H1 (cell line): ENCODE results near the gene SMAGP. TPM values are rescaled to one million over a fixed set of nuclear protein-coding genes. Genes with fewer than 3 reads are reported as not detected.

Experiments used
- CTCF ChIA-PET: fragments of 300-600 bp; sonication (Branson Sonifier 250); formaldehyde crosslinking; loops from one replicate; lab custom pipeline; 2021; ENCODE audit not compliant: partially characterized antibody; lab: Charles Lee
- POLR2A ChIA-PET: fragments of 300-600 bp; sonication (Branson Sonifier 250); formaldehyde crosslinking; loops from one replicate; lab custom pipeline; 2021; ENCODE audit warnings: inconsistent platforms; ENCODE audit not compliant: partially characterized antibody; lab: Charles Lee
- DNase-seq, 2 experiments: peaks; one replicate each; pipeline versions ENCODE4 v3.0.0 to v3.0.0-alpha.2; 2010 to 2022; ENCODE audit warnings: low spot score in 2 of 2, low read depth in 1 of 2, mixed read lengths in 1 of 2
- FAIRE-seq: peaks from 2 replicates; lab custom pipeline; 2011; peaks lifted over from hg19 to GRCh38; lab: Jason Lieb, UNC
- H2AFZ ChIP-seq: 2 replicates; pipeline ENCODE4 v1.8.1; 2012; ENCODE audit warnings: low read length, inconsistent platforms
- H2AK5ac ChIP-seq: 2 replicates; pipeline ENCODE4 v1.6.1; 2013; ENCODE audit warnings: low read depth, low read length
- H2BK120ac ChIP-seq: replicated peaks from 2 replicates; pipeline ENCODE3; 2013; ENCODE audit warnings: low read depth, low read length, inconsistent platforms
- H2BK12ac ChIP-seq: 2 replicates; pipeline ENCODE4 v1.6.1; 2013; ENCODE audit warnings: low read depth, low read length
- H2BK15ac ChIP-seq: 2 replicates; pipeline ENCODE4 v1.6.1; 2013; ENCODE audit warnings: low read length
- H2BK20ac ChIP-seq: 2 replicates; pipeline ENCODE4 v1.6.1; 2013; ENCODE audit warnings: low read length
- H2BK5ac ChIP-seq: 2 replicates; pipeline ENCODE4 v1.6.1; 2013; ENCODE audit warnings: low read depth, low read length
- H3K14ac ChIP-seq: 2 replicates; pipeline ENCODE4 v1.6.1; 2013; ENCODE audit warnings: inconsistent platforms; ENCODE audit not compliant: insufficient read length
- H3K18ac ChIP-seq: 2 replicates; pipeline ENCODE4 v1.6.1; 2013; ENCODE audit warnings: low read length; ENCODE audit errors: extremely low read depth
- H3K23ac ChIP-seq: 2 replicates; pipeline ENCODE4 v1.6.1; 2013; ENCODE audit warnings: inconsistent platforms; ENCODE audit not compliant: insufficient read length
- H3K23me2 ChIP-seq: 2 replicates; pipeline ENCODE4 v1.6.1; 2013; ENCODE audit warnings: low read depth, low read length
- H3K27ac ChIP-seq: 2 replicates; pipeline ENCODE4 v1.6.1; 2011; ENCODE audit warnings: low read depth, low read length, inconsistent platforms
- H3K27me3 ChIP-seq, 4 experiments: replicated peaks in 1 of 4; 1 replicate in 1 of 4; 2 replicates in 3 of 4; pipeline versions ENCODE4 v1.6.1 to v1.8.1; 2011 to 2013; ENCODE audit warnings: low read length in 3 of 4, mild to moderate bottlenecking in 3 of 4, inconsistent platforms in 2 of 4, mixed read lengths in 2 of 4, moderate library complexity in 1 of 4; ENCODE audit not compliant: control insufficient read depth in 3 of 4, insufficient read depth in 3 of 4; ENCODE audit errors: extremely low read depth in 1 of 4
- H3K36me3 ChIP-seq, 4 experiments: 2 replicates each; pipeline versions ENCODE4 v1.6.1 to v1.8.1; 2011 to 2013; ENCODE audit warnings: mild to moderate bottlenecking in 4 of 4, low read length in 3 of 4, moderate library complexity in 2 of 4, control low read depth in 1 of 4, inconsistent platforms in 1 of 4; ENCODE audit not compliant: insufficient read depth in 4 of 4, control insufficient read depth in 2 of 4
- H3K4ac ChIP-seq: replicated peaks from 2 replicates; pipeline ENCODE3; 2013; ENCODE audit warnings: low read length, low read depth, mixed read lengths, inconsistent platforms; ENCODE audit not compliant: insufficient read length
- H3K4me1 ChIP-seq, 4 experiments: replicated peaks in 1 of 4; 1 replicate in 1 of 4; 2 replicates in 3 of 4; pipeline versions ENCODE4 v1.6.1 to v1.8.1; 2011 to 2013; ENCODE audit warnings: low read length in 3 of 4, inconsistent platforms in 2 of 4, mixed read lengths in 1 of 4; ENCODE audit not compliant: insufficient read depth in 4 of 4, control insufficient read depth in 3 of 4
- H3K4me2 ChIP-seq, 2 experiments: 2 replicates each; pipeline versions ENCODE4 v1.6.1 to v1.8.1; 2011 to 2013; ENCODE audit warnings: low read depth in 2 of 2, low read length in 2 of 2, control low read depth in 1 of 2, inconsistent platforms in 1 of 2, mild to moderate bottlenecking in 1 of 2; ENCODE audit not compliant: insufficient read depth in 1 of 2
- H3K4me3 ChIP-seq, 4 experiments: fragments of 200-600, 300-600 bp in 1 of 4; sonication (generic), shearing (Covaris generic), sonication (Bioruptor Twin) in 1 of 4; 2 replicates each; pipeline versions ENCODE4 v1.5.1 to v1.8.1; 2011 to 2016; ENCODE audit warnings: low read length in 4 of 4, low read depth in 3 of 4, control low read depth in 2 of 4, inconsistent platforms in 2 of 4, mild to moderate bottlenecking in 2 of 4, mixed read lengths in 1 of 4, moderate library complexity in 1 of 4; ENCODE audit not compliant: insufficient read depth in 2 of 4; ENCODE audit errors: extremely low read depth in 1 of 4
- H3K56ac ChIP-seq: replicated peaks from 2 replicates; pipeline ENCODE3; 2013; ENCODE audit warnings: low read depth, mild to moderate bottlenecking, mixed read lengths, low read length, inconsistent platforms; ENCODE audit not compliant: insufficient read length
- H3K79me1 ChIP-seq: 2 replicates; pipeline ENCODE4 v1.6.1; 2013; ENCODE audit warnings: low read depth, low read length, control low read depth
- H3K79me2 ChIP-seq, 2 experiments: 2 replicates each; pipeline versions ENCODE4 v1.6.1 to v1.8.1; 2012 to 2013; ENCODE audit warnings: low read length in 2 of 2, mild to moderate bottlenecking in 2 of 2, inconsistent platforms in 1 of 2; ENCODE audit not compliant: insufficient read depth in 2 of 2, control insufficient read depth in 1 of 2
- H3K9ac ChIP-seq, 4 experiments: replicated peaks in 1 of 4; 1 replicate in 1 of 4; 2 replicates in 3 of 4; pipeline versions ENCODE4 v1.6.1 to v1.8.1; 2011 to 2013; ENCODE audit warnings: low read depth in 3 of 4, low read length in 3 of 4, control low read depth in 2 of 4, mild to moderate bottlenecking in 2 of 4, moderate library complexity in 2 of 4, inconsistent platforms in 1 of 4; ENCODE audit errors: extremely low read depth in 1 of 4
- H3K9me3 ChIP-seq, 2 experiments: 2 replicates each; pipeline versions ENCODE4 v1.6.1 to v1.8.1; 2012 to 2013; ENCODE audit warnings: mild to moderate bottlenecking in 2 of 2, moderate library complexity in 2 of 2, control low read depth in 1 of 2, inconsistent platforms in 1 of 2, low read depth in 1 of 2, low read length in 1 of 2, mixed read lengths in 1 of 2; ENCODE audit not compliant: insufficient read depth in 2 of 2
- H4K20me1 ChIP-seq, 2 experiments: replicated peaks in 1 of 2; 2 replicates each; pipeline versions ENCODE3 to v1.8.1; 2011 to 2013; ENCODE audit warnings: inconsistent platforms in 2 of 2, low read length in 2 of 2, mild to moderate bottlenecking in 1 of 2; ENCODE audit not compliant: insufficient read depth in 2 of 2, control insufficient read depth in 1 of 2
- H4K5ac ChIP-seq: 2 replicates; pipeline ENCODE4 v1.6.1; 2013; ENCODE audit warnings: low read length, low read depth, mixed read lengths, inconsistent platforms; ENCODE audit not compliant: insufficient read length
- H4K8ac ChIP-seq: 2 replicates; pipeline ENCODE4 v1.8.0; 2013; ENCODE audit warnings: mild to moderate bottlenecking, moderate library complexity, low read length, inconsistent platforms; ENCODE audit not compliant: insufficient read depth; ENCODE audit errors: extremely low read depth
- H4K91ac ChIP-seq: replicated peaks from 2 replicates; pipeline ENCODE3; 2013; ENCODE audit warnings: low read length, mixed read lengths, inconsistent platforms; ENCODE audit not compliant: insufficient read length
- BRCA1 ChIP-seq: IDR thresholded peaks from 2 replicates; pipeline ENCODE4 v1.6.1; 2012; ENCODE audit warnings: low read depth, low read length, improper control_type of control experiment
- CHD1 ChIP-seq: IDR thresholded peaks from 2 replicates; pipeline ENCODE4 v1.6.1; 2012; ENCODE audit warnings: low read depth, low read length, improper control_type of control experiment
- KDM1A ChIP-seq: fragments of 200-600, 300-600 bp; sonication (generic); IDR thresholded peaks from 2 replicates; pipeline ENCODE4 v1.7.1; 2016; ENCODE audit warnings: mild to moderate bottlenecking, low read length, borderline replicate concordance
- KDM5A ChIP-seq: fragments of 200-600 bp; IDR thresholded peaks from 2 replicates; pipeline ENCODE4 v1.7.1; 2012; ENCODE audit warnings: mild to moderate bottlenecking, low read length, inconsistent platforms, mixed read lengths
- SIN3A ChIP-seq, 2 experiments: IDR thresholded peaks in 1 of 2; conservative IDR thresholded peaks in 1 of 2; 2 replicates each; pipeline ENCODE4 v1.6.1; 2011 to 2012; ENCODE audit warnings: low read length in 2 of 2, improper control_type of control experiment in 1 of 2, low read depth in 1 of 2, mild to moderate bottlenecking in 1 of 2
- SP2 ChIP-seq: IDR thresholded peaks from 2 replicates; pipeline ENCODE4 v1.6.1; 2012; ENCODE audit warnings: mild to moderate bottlenecking, low read length, inconsistent platforms
- TAF7 ChIP-seq: optimal IDR thresholded peaks from 2 replicates; pipeline ENCODE3; 2011; ENCODE audit warnings: low read depth, mild to moderate bottlenecking, inconsistent platforms, low read length, moderate library complexity, borderline replicate concordance
- WGBS, 2 experiments: shearing (Covaris generic) in 1 of 2; methylation state at CpG; one replicate each; pipeline versions ENCODE4 v1.1.6 to v1.1.7; 2013 to 2015; ENCODE audit warnings: low lambda C conversion rate in 2 of 2, mixed read lengths in 2 of 2, inconsistent platforms in 1 of 2, low coverage in 1 of 2, missing lambda C conversion rate in 1 of 2; ENCODE audit not compliant: insufficient replicate concordance in 2 of 2, insufficient coverage in 1 of 2, insufficient read length in 1 of 2; ENCODE audit errors: extremely low coverage in 1 of 2, missing lambda C conversion rate in 1 of 2; 5-methylcytosine and 5-hydroxymethylcytosine counted together
- polyA plus RNA-seq, 7 experiments: library from polyadenylated mRNA; depleted of rRNA in 3 of 7; stranded (reverse) in 5 of 7; unstranded in 2 of 7; fragments of >200 nt in 5 of 7; fragments of 200-250 nt in 2 of 7; gene quantifications; 1 replicate in 5 of 7; 2 replicates in 1 of 7; 4 replicates in 1 of 7; pipeline versions ENCODE4 v1.2.1 to v1.2.3, GENCODE V29; 2011 to 2013; ENCODE audit warnings: missing spikeins in 2 of 7, mixed read lengths in 2 of 7
- total RNA-seq: library from RNA; stranded (reverse); fragmentation: NEBNext Ultra II Directional; extraction: Animal tissue kit (Norgen Biotek cat#: 25700); gene quantifications from 2 replicates; pipeline ENCODE4 v1.2.1, GENCODE V29; 2021
- TF ChIP-seq, protein P1 (sequence below): IDR thresholded peaks from 2 replicates; pipeline ENCODE4 v1.6.1; 2012; ENCODE audit warnings: inconsistent platforms

SMAGP gene
- total and polyA plus RNA-seq, 2 of the 8 experiments (the other 6 are each of a cell fraction or from before 2014, with no cell fraction given): 9.4 to 12.7 TPM

DNA sequence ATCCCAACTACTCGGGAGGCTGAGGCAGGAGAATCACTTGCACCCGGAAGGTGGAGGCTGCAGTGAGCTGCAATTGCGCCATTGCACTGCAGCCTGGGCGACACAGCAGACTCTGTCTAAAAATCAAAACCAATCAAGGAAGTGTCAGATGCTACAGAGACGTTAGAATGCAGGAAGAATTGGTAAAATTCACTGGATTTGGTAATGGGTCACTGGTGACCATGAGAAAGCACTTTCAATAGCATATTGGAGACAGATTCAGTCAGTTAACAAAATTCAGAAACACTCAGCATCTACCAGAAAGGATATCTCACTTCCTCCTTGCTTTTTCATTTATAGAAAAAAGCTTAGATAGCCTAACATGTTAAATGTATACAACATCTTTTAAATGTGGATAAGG lies 36.3 kb upstream of the SMAGP start:
- H4K20me1 ChIP-seq: no peaks in the 10 kb centered on the region
- H2BK120ac ChIP-seq: no peak overlapping the region
- H4K5ac ChIP-seq: no peak overlapping the region
- ChIA-PET POLR2A (interaction anchor here (1.2 kb wide), 1 partner anchor 14 kb away, joined by 4 read pairs; no protein-coding TSS in a partner anchor), CTCF (interaction anchor here (0.8 to 1.9 kb wide), 3 partner anchors 11 to 45 kb away, joined by 5 to 7 read pairs (median 7); no protein-coding TSS in a partner anchor)
- no peak overlapping the region for H3K4me3 ChIP-seq
- no peak overlapping the region for H3K27ac ChIP-seq
- H3K4ac ChIP-seq: no peak overlapping the region
- H3K23me2 ChIP-seq: peaks cover 2% of the 10 kb centered on the region; the same call in 1 of the 2 replicates
- H3K56ac ChIP-seq: no peak overlapping the region
- WGBS, 2 experiments: 83% methylated on average over 5 of the region's 5 CpGs; no CpG with 5 or more reads in 1 of the 2 experiments
- no peak overlapping the region for H3K23ac ChIP-seq
- no peak overlapping the region for H3K14ac ChIP-seq
- no peak overlapping the region for H2AFZ ChIP-seq
- H3K4me1 ChIP-seq: no peaks in the 10 kb centered on the region
- no peak overlapping the region for H2BK20ac ChIP-seq
- H2BK12ac ChIP-seq: no peak overlapping the region
- H3K9me3 ChIP-seq: no peaks in the 10 kb centered on the region
- FAIRE-seq (no peak), DNase-seq (no peak)
- no peaks in the 10 kb centered on the region for H3K79me1 ChIP-seq
- no peaks in the 10 kb centered on the region for H3K27me3 ChIP-seq
- H3K9ac ChIP-seq: no peak overlapping the region
- no peak for TF ChIP-seq TAF7
- TF ChIP-seq SP2: no peak
- TF ChIP-seq KDM1A: no peak
- TF ChIP-seq, protein P1, sequence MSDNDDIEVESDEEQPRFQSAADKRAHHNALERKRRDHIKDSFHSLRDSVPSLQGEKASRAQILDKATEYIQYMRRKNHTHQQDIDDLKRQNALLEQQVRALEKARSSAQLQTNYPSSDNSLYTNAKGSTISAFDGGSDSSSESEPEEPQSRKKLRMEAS: no peak
- TF ChIP-seq SIN3A (conservative IDR thresholded peaks at IDR 0.05 in 1 of 2, IDR thresholded peaks at IDR 0.05 in 1 of 2; ENCODE audit: low read depth in 1 of 2, low read length in 2 of 2): no peak
- no peak for TF ChIP-seq BRCA1
- TF ChIP-seq KDM5A: no peak
- TF ChIP-seq CHD1: no peak
- H3K36me3 ChIP-seq: no peaks in the 10 kb centered on the region
- no peak overlapping the region for H4K8ac ChIP-seq
- H3K4me2 ChIP-seq: no peak overlapping the region
- H3K79me2 ChIP-seq: no peaks in the 10 kb centered on the region
- H2BK15ac ChIP-seq: no peak overlapping the region
- no peak overlapping the region for H2AK5ac ChIP-seq
- H4K91ac ChIP-seq: no peak overlapping the region
- H2BK5ac ChIP-seq: no peak overlapping the region
- no peak overlapping the region for H3K18ac ChIP-seq
